ENCODE measurements around the gene SFTPA1. TPM values are rescaled to one million over a fixed set of nuclear protein-coding genes. Genes with fewer than 3 reads are reported as not detected.
"Not testable (repeated sequence)": the region's sequence is repeated elsewhere in the genome, so short reads cannot be mapped to it uniquely, and the experiment has no call there.

SFTPA1 gene
- total and polyA plus RNA-seq, 3 donors from 2014 or later: not detected

GRCh38 chr10:79595510-79595909 lies 15.2 kb upstream of the SFTPA1 start:
- Histone ChIP-seq H3K27ac (no peak overlapping the region), H3K27me3 (no peaks in the 10 kb centered on the region), H3K4me3 (no peak overlapping the region), H3K4me1 (no peaks in the 10 kb centered on the region), H3K9me3 (no peaks in the 10 kb centered on the region), H3K36me3 (ENCODE audit: low read depth, missing control alignments) (no peaks in the 10 kb centered on the region)
- 26 to 44% methylated on average over 3 of the region's 3 CpGs for WGBS, 2 donors
- TF ChIP-seq POLR2A (IDR thresholded peaks at IDR 0.05): no peak
- no peak for TF ChIP-seq CTCF (IDR thresholded peaks at IDR 0.05)
- DNase-seq: no peak
- intact Hi-C loops (cut with DNase I; ENCODE audit: low total_unique reads): no loop called here

- H3K27me3 ChIP-seq; H3K27ac ChIP-seq; H3K36me3 ChIP-seq (ENCODE audit: low read depth, missing control alignments); intact Hi-C loops (cut with DNase I; ENCODE audit: low total_unique reads); DNase-seq; H3K4me1 ChIP-seq; H3K9me3 ChIP-seq; H3K4me3 ChIP-seq: not testable (repeated sequence)
- 77% methylated on average over 9 of the region's 9 CpGs for whole genome bisulfite sequencing, 2 donors
These were observed 11.1 kb upstream of the SFTPA1 start for GRCh38 chr10:79599644-79600043.

DNA sequence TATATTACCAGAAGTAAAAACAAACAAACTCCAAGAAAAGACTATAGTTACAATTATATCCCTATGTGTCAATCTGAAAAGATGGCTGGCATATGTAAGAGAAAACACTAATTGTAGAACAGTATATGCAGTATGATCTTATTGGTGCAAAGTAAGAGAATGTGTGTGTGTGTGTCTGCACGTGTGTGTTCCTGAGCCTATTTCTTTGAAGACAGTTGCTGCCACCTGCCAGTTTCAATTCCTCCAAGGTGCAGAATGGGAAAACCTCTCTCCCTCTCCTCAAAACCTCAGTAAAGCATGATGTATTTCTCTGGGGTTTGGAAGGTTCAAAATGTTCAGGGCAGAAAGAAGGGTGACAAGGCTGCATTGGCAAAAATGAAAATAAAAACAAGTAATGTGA lies 8.8 kb upstream of the SFTPA1 start:
- no peak for DNase-seq
- Histone ChIP-seq H3K4me1 (no peaks in the 10 kb centered on the region), H3K36me3 (ENCODE audit: low read depth, missing control alignments) (no peaks in the 10 kb centered on the region), H3K27me3 (no peaks in the 10 kb centered on the region), H3K4me3 (no peak overlapping the region), H3K9me3 (no peaks in the 10 kb centered on the region), H3K27ac (no peak overlapping the region)
- WGBS, 2 donors: 50 to 56% methylated on average over 1 of the region's 1 CpG
- TF ChIP-seq CTCF (IDR thresholded peaks at IDR 0.05) (no peak), POLR2A (IDR thresholded peaks at IDR 0.05) (no peak)
- intact Hi-C loops (cut with DNase I; ENCODE audit: low total_unique reads): no loop called here

DNA sequence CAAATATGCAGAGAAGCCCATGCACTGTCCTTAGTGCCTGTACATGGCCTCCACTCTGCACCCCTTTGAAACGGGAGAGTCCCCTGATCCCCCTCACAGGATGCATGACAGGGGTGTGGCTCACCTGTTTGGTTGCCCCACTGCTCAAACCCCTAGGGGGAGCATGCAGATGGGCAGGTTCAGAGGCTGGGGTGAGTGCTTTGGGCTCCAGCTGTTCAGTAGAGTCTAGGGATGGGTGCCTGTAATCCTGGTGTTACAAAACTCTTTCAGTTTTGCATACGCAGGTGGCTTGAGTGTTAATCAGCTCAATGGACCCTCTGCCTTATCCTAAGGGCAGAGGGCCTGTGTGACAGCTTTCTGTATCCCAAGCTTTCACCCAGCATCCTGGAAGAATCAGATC lies 7.8 kb upstream of the SFTPA1 start:
- Histone ChIP-seq H3K4me1 (no peaks in the 10 kb centered on the region), H3K4me3 (no peak overlapping the region), H3K27ac (no peak overlapping the region), H3K36me3 (ENCODE audit: low read depth, missing control alignments) (no peaks in the 10 kb centered on the region), H3K27me3 (no peaks in the 10 kb centered on the region), H3K9me3 (no peaks in the 10 kb centered on the region)
- no peak for DNase-seq
- no peak for TF ChIP-seq POLR2A (IDR thresholded peaks at IDR 0.05)
- TF ChIP-seq CTCF (IDR thresholded peaks at IDR 0.05): no peak
- intact Hi-C loops (cut with DNase I; ENCODE audit: low total_unique reads): no loop called here
- 57 to 100% methylated on average over 1 to 2 of the region's 2 CpGs for WGBS, 2 donors

DNA sequence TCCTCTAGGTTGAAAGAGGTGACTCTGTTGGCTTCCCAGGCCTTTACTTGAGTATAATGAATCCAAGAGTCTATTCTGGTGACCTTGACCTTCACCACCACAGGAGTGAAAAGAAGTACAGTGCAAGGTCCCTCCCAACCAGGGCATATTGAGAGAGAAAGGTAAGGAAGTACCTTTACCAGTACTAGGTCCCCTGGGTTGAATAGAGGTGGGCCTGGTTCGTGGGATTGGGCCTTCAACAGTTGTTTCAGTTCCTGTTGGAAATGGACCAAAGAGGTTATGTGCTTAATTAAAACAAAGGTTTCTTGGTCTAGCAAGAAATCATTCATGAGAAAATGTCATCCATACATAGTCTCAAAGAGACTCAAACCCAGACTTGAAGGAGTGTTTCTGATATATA lies 6.4 kb upstream of the SFTPA1 start:
- Histone ChIP-seq H3K27me3 (no peaks in the 10 kb centered on the region), H3K4me3 (no peak overlapping the region), H3K27ac (no peak overlapping the region), H3K4me1 (no peaks in the 10 kb centered on the region), H3K9me3 (no peaks in the 10 kb centered on the region), H3K36me3 (ENCODE audit: low read depth, missing control alignments) (no peaks in the 10 kb centered on the region)
- no peak for TF ChIP-seq POLR2A (IDR thresholded peaks at IDR 0.05)
- TF ChIP-seq CTCF (IDR thresholded peaks at IDR 0.05): no peak
- no peak for DNase-seq
- intact Hi-C loops (cut with DNase I; ENCODE audit: low total_unique reads): no loop called here
- WGBS, 2 donors: 89 to 94% methylated on average over 1 of the region's 1 CpG

All from testis (tissue), 3 donors.